ENCODE results near the gene PHETA1. TPM values are rescaled to one million over a fixed set of nuclear protein-coding genes. Genes with fewer than 3 reads are reported as not detected.

Gene PHETA1
- total and polyA plus RNA-seq, 2 donors (not counting 3 experiments of a cell fraction or from before 2014, with no cell fraction given): 10.6 to 20.0 TPM

DNA sequence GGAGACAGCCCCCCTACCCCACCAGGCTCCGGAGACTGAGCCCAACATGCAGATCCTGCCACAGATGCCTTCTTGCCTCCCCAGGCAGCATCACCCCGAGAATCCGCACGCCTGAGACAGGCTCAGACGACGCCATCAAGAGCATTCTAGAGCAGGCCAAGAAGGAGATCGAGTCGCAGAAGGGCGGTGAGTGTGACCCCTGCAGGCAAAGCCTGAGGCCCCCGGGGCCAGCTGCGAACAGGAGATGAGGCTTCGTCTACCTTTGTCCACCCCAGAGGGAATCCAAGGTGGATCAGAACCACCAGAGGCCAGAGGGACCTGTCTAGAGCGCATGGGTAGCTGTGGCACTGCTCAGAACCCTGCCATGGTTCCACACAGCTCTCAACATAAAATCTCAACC, 56.9 kb downstream of the PHETA1 start:
- Histone ChIP-seq H3K4me2 (ENCODE audit: insufficient read depth, low read length) (no peak overlapping the region), H3K9me3 (replicated peaks; ENCODE audit: control insufficient read depth, insufficient read depth, low read length) (no peaks in the 10 kb centered on the region), H2AFZ (ENCODE audit: low read depth, low read length) (no peak overlapping the region), H3K27me3 (ENCODE audit: control insufficient read depth in 2 of 2, insufficient read depth in 2 of 2, low read length in 2 of 2) (no peaks in the 10 kb centered on the region), H3K27ac (ENCODE audit: insufficient read depth, low read depth, low read length) (no peak overlapping the region), H3K9me1 (replicated peaks; ENCODE audit: control insufficient read depth, extremely low read depth, insufficient read depth, low read length) (no peaks in the 10 kb centered on the region), H3K36me3 (ENCODE audit: control insufficient read depth in 2 of 2, extremely low read depth in 1 of 2, insufficient read depth in 2 of 2, low read length in 2 of 2) (no peaks in the 10 kb centered on the region), H3K4me1 (ENCODE audit: control insufficient read depth, extremely low read depth, insufficient read depth, low read length) (peaks cover 7% of the 10 kb centered on the region), H3K4me3 (replicated peaks in 1 of 3; ENCODE audit: insufficient read depth in 1 of 3, low read depth in 1 of 3, low read length in 3 of 3) (no peak overlapping the region), H3K79me2 (ENCODE audit: control insufficient read depth, insufficient read depth, low read length) (no peaks in the 10 kb centered on the region), H4K20me1 (replicated peaks; ENCODE audit: control insufficient read depth, extremely low read depth, insufficient read depth, low read length) (no peaks in the 10 kb centered on the region), H3K9ac (replicated peaks; ENCODE audit: extremely low read depth, insufficient read depth, low read length) (no peak overlapping the region)
- ChIA-PET POLR2A (no interaction called here), CTCF (interaction anchor here (0.8 to 1.8 kb wide), 2 partner anchors 14 to 391 kb away, joined by 3 to 4 read pairs; no protein-coding TSS in a partner anchor)
- no TSS peak for BruUV-seq (replicated peaks)
- DNase-seq (ENCODE audit: low read depth, low spot score) (no peak), FAIRE-seq (no peak)
- dilution Hi-C loops (cut with MboI; ENCODE audit: extremely low pct_ligation_motif_present, low sequenced_read_pairs) (no loop called here), intact Hi-C loops (cut with micrococcal nuclease) (no loop called here)
- no peak for TF ChIP-seq EZH2 (IDR thresholded peaks at IDR 0.05; ENCODE audit: borderline replicate concordance, low read depth, low read length, severe bottlenecking)
- no peak for TF ChIP-seq MYC (IDR thresholded peaks at IDR 0.05; ENCODE audit: low read depth, low read length)
- no peak for TF ChIP-seq POLR2A (IDR thresholded peaks at IDR 0.05; ENCODE audit: low read depth, low read length)
- TF ChIP-seq POLR2AphosphoS5 (IDR thresholded peaks at IDR 0.05; ENCODE audit: insufficient read depth, low read depth, low read length): no peak
- TF ChIP-seq JUN (IDR thresholded peaks at IDR 0.05; ENCODE audit: borderline replicate concordance, insufficient read depth, insufficient read length, low read depth): no peak
- TF ChIP-seq, protein P1, sequence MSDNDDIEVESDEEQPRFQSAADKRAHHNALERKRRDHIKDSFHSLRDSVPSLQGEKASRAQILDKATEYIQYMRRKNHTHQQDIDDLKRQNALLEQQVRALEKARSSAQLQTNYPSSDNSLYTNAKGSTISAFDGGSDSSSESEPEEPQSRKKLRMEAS (IDR thresholded peaks at IDR 0.05; ENCODE audit: insufficient read depth, insufficient read length): no peak
- no peak for TF ChIP-seq GATA2 (IDR thresholded peaks at IDR 0.05; ENCODE audit: insufficient read depth, insufficient read length, low read depth, low read length)
- TF ChIP-seq, protein P2, sequence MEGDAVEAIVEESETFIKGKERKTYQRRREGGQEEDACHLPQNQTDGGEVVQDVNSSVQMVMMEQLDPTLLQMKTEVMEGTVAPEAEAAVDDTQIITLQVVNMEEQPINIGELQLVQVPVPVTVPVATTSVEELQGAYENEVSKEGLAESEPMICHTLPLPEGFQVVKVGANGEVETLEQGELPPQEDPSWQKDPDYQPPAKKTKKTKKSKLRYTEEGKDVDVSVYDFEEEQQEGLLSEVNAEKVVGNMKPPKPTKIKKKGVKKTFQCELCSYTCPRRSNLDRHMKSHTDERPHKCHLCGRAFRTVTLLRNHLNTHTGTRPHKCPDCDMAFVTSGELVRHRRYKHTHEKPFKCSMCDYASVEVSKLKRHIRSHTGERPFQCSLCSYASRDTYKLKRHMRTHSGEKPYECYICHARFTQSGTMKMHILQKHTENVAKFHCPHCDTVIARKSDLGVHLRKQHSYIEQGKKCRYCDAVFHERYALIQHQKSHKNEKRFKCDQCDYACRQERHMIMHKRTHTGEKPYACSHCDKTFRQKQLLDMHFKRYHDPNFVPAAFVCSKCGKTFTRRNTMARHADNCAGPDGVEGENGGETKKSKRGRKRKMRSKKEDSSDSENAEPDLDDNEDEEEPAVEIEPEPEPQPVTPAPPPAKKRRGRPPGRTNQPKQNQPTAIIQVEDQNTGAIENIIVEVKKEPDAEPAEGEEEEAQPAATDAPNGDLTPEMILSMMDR (IDR thresholded peaks at IDR 0.05; ENCODE audit: extremely low read depth in 1 of 2, insufficient read depth in 1 of 2, low read depth in 1 of 2, low read length in 2 of 2): no peak
- TF ChIP-seq FOS (IDR thresholded peaks at IDR 0.05; ENCODE audit: borderline replicate concordance, insufficient read depth, low read length): no peak

Data from endothelial cell of umbilical vein (primary cell).